Activated CD4-positive, alpha-beta T cell treated with anti-CD3 and anti-CD28 coated beads, Interleukin-10, Interleukin-2, amounts not matched to agents 100 ng/mL and 50 ng/mL, durations not matched to agents 16 hours and 8 hours (primary cell): ENCODE measurements around the gene POU2AF1.
"Not testable (repeated sequence)": the region's sequence is repeated elsewhere in the genome, so short reads cannot be mapped to it uniquely, and the experiment has no call there.

ENCODE experiments used
- DNase-seq: peaks from one replicate; pipeline ENCODE4 v3.0.0-alpha.2; 2020

POU2AF1 gene

DNA sequence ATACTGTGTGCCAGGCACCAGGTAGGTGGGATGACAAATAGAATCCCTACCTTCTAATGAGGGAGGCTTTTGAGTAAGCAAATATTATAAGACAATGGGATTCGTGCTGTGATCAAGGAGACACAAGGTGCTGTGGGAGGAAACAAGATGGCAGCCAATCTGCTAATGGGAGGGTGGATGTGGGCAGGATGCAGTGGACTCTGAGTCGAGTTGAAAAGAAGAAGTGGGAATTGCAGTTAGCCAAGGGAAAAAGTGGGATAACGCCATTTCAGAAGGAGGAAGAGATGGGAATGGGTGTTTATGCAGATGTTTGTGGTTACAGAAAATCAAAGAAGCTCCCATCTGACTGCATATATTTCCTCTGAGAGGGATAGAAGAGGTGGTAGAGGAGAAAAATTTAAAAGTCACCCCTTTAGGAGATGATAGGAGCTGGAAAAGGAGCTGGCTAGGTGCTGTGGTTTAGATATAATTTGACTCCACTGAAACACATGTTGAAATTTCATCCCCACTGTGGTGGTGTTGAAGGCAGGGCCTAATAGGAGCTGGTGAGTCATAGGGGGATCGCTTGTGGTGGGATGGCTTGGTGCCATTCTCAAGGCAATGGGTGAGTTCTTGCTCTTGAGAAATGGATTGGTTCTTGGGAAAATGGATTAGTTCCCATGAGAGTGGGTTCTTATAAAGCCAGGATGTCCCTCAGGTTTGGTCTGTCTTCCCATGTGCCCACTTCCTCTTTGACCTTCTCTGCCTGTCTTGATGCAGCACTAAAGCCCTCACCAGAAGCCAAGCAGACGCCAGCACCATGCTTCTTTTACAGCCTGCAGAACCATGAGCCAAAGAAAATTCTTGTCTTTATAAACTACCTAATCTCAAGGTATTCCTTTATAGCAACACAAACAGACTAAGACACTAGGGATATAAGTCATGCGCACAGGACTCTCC is 30.0 kb upstream of the POU2AF1 start:
- DNase-seq, result peak; percentile 41

GRCh38 chr11:111407652-111408051 is 28.6 kb upstream of the POU2AF1 start:
- DNase-seq, result no peak

DNA sequence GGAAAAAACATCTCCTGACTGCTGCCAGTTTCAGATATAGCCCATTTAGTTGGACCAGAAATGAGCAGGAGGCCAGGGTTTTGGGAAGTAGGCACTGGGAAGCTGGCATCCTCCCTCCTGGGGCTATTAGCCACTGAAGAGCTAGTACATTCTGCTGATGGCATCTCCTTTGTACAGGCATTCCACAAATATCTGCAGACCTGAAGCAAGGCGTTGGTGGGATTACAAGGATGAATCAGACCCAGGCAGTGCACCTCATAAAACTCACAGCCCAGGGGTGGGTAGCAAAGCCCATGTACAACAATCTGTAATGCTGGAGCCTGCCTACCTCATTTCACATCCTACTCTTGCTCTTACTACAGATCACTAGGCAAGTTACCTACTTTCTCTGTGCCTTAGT is 27.5 kb upstream of the POU2AF1 start:
- DNase-seq, result no peak

GRCh38 chr11:111406091-111406490 is 27.0 kb upstream of the POU2AF1 start:
- no peak for DNase-seq

GRCh38 chr11:111405551-111405950 is 26.5 kb upstream of the POU2AF1 start:
- DNase-seq, result no peak

- no peak for DNase-seq
Measured at GRCh38 chr11:111403051-111403726, 24.1 kb upstream of the POU2AF1 start.

GRCh38 chr11:111402411-111402810 is 23.3 kb upstream of the POU2AF1 start:
- no peak for DNase-seq

DNA sequence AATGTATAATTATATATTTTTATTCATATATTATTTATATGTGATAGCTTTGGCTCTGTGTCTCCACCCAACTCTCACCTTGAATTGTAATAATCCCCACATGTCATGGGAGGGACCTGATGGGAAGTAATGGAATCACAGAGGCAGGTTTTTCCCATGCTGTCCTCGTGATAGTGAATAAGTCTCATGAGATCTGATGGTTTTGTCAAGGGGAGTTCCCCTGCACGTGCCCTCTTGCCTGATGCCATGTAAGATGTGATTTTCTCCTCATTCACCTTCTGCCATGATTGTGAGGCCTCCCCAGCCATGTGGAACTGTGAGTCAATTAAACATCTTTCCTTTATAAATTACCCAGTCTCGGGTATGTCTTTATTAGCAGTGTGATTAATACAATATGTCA is 22.9 kb upstream of the POU2AF1 start:
- DNase-seq, result not testable (repeated sequence)

- no peak for DNase-seq
Measured at GRCh38 chr11:111400595-111400994, 21.5 kb upstream of the POU2AF1 start.

GRCh38 chr11:111399187-111400031 is 20.3 kb upstream of the POU2AF1 start:
- no peak for DNase-seq

- no peak for DNase-seq
Measured at GRCh38 chr11:111397034-111397433, 18.0 kb upstream of the POU2AF1 start.

DNA sequence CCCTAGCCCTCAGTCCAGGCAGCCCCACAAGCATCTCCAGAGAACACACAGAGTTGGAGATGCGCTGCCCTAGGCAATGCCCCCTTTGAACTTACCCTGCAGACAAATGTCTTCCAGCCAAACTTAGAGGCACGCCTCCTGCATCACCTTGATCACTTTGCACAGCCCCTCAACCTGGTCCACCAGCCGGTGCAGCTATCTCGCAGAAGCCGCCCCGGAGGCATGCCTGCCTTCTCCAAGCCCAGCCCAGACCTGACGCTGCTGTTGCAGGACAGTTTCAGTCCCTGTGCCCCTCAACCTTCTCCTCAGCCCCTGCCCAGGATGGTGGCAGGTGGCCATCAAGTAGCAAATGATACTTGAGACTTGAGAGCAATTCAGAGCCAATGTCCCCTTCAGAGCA is 16.7 kb upstream of the POU2AF1 start:
- DNase-seq, result no peak

DNA sequence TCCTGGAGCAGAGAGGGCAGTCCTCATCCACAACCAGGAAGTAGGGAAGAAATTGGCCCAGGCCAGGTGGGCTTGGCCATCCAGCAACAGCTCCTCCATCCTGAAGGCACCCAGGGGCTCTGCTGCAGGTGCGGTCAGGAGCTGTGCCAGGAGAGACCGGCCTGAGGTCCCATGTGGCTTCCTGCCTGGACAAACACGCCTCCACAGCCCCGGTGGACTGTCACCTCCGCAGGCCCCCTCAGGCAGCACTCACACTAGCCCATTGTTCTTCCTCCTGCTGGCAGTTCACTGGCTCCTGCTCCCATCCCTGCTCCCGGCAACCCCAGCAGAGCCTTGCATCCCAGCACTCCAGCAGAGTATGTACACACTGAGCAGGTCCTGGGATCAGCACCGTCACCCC is 16.0 kb upstream of the POU2AF1 start:
- no peak for DNase-seq

DNA sequence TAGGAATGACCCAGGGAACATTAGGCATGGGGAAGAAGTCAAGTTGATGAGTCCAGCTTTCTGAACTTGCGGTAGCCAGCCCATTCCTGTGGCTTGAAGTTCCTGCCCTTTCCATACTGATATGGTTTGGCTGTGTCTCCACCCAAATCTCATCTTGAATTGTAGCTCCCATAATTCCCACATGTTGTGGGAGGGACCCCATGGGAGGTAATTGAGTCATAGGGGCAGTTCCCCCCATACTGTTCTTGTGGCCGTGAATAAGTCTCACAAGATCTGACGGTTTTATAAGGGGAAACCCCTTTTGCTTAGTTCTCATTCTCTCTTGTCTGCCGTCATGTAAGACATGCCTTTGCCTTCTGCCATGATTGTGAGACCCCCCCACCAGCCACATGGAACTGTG is 15.1 kb upstream of the POU2AF1 start:
- not testable (repeated sequence) for DNase-seq

- no peak for DNase-seq
Measured at GRCh38 chr11:111393585-111393984, 14.5 kb upstream of the POU2AF1 start.

GRCh38 chr11:111393096-111393495 is 14.0 kb upstream of the POU2AF1 start:
- no peak for DNase-seq

DNA sequence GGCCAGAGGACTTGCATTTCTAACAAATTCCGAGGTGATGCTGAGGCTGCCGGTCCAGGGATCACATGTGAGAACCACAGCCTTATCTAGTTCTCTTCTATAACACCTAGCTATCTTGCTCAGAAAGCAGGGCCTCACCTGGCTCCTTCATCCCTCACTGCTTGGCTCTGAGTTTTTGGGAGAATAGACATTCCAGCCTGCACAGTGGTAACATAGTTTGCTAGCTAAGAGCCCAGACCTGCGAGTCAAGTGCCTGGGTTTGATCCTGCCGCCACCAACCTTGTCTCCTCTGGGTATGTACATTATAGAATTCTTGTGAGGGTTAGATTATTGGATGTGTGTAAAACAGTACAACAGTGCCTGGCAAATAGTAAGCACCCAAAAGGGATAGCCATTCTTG is 13.5 kb upstream of the POU2AF1 start:
- no peak for DNase-seq

DNA sequence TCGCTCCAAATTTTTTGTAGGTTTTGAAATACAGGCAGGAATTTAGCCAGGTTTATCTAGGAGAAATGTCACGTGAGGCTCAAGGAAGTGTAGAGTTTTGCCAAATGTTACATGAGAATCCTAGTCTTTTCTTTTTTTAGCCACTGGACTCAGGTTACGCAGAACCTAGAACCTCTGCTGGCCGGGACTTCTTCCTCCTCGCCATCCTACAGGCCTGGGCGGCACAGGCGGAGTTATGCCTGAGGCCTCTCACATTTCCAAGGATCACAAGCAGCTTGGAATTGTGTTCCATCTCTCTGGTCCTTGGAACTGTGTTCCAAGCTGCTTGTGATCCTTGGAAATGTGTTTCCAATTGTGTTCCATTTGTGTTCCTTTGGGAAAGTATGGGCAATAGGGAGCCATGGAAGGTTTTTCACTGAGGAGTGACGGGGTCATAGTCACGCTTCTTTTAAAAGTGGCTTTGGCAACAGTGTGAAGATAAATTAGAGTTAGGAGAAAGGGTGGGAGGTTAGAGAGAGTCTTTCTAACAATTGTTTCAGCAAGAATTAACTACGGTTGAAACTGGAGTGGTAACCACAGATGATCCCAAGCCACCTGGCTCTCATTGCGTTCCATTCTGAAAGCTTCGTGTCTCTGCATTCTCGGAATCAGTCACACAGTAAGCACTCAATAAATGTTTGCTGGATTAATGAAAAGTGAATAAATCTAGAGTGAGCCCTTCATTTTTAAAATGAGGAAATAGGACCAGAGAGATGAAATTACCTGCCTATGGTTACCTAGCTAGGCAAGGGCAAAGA is 12.5 kb upstream of the POU2AF1 start:
- DNase-seq, result no peak

GRCh38 chr11:111388842-111389241 is 9.8 kb upstream of the POU2AF1 start:
- no peak for DNase-seq

GRCh38 chr11:111388420-111388819 is 9.3 kb upstream of the POU2AF1 start:
- DNase-seq, result no peak

DNA sequence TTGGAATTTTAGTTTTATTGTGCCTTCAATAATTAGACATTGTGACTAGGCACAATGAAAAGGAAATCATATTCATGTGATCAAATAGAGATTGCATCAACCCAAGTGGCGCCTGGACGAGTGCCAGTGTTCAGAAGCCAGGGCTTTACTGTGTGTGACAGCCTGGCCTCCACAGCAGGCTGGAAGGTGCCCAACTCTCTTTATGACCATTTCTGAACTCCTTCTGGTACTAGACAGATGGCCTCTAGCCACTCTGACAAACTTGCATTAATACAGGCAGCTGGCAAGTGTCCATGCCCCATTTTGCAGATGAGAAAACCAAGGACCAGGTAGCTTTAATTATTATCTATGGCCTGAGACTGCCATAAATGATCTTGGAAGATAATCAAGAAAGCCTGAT is 8.3 kb upstream of the POU2AF1 start:
- no peak for DNase-seq

GRCh38 chr11:111386611-111387150 is 7.6 kb upstream of the POU2AF1 start:
- no peak for DNase-seq
